WTC11 (cell line): Measurements from ENCODE around the gene UBE2R2.

Experiments
- ATF2 ChIP-seq: sonication (generic); formaldehyde crosslinking; IDR thresholded peaks from 2 replicates; pipeline ENCODE4 v1.8.1; 2022; ENCODE audit warnings: low read depth, missing genetic modification reagents, borderline replicate concordance
- E2F4 ChIP-seq: sonication (generic); formaldehyde crosslinking; IDR thresholded peaks from 2 replicates; pipeline ENCODE4 v1.8.1; 2022; ENCODE audit warnings: low read depth, mild to moderate bottlenecking, moderate library complexity, missing genetic modification reagents, borderline replicate concordance
- FOXJ3 ChIP-seq: sonication (generic); formaldehyde crosslinking; IDR thresholded peaks from 2 replicates; pipeline ENCODE4 v1.9.0; 2021; ENCODE audit warnings: missing genetic modification reagents, mild to moderate bottlenecking, borderline replicate concordance
- GABPB1 ChIP-seq: sonication (generic); formaldehyde crosslinking; IDR thresholded peaks from 2 replicates; pipeline ENCODE4 v1.8.1; 2023; ENCODE audit warnings: mild to moderate bottlenecking, missing genetic modification reagents
- GTF2I ChIP-seq: fragments of 250-450 bp; sonication (Bioruptor Pico); conservative IDR thresholded peaks from 2 replicates; pipeline ENCODE4 v1.4.0; 2021; ENCODE audit warnings: mild to moderate bottlenecking
- PREB ChIP-seq: sonication (generic); formaldehyde crosslinking; IDR thresholded peaks from 2 replicates; pipeline ENCODE4 v1.8.1; 2022; ENCODE audit warnings: mild to moderate bottlenecking, missing genetic modification reagents, moderate library complexity, borderline replicate concordance
- RORB ChIP-seq: fragments of 250-450 bp; sonication (Bioruptor Pico); IDR thresholded peaks from 2 replicates; pipeline ENCODE4 v1.9.0; 2021; ENCODE audit warnings: mild to moderate bottlenecking
- SP1 ChIP-seq: sonication (generic); formaldehyde crosslinking; conservative IDR thresholded peaks from 2 replicates; pipeline ENCODE4 v1.8.1; 2022; ENCODE audit warnings: missing genetic modification reagents
- TCF7 ChIP-seq: sonication (generic); formaldehyde crosslinking; IDR thresholded peaks from 2 replicates; pipeline ENCODE4 v1.8.0; 2022; ENCODE audit warnings: mild to moderate bottlenecking, low read depth, missing genetic modification reagents, moderate library complexity
- TEAD4 ChIP-seq: sonication (generic); formaldehyde crosslinking; IDR thresholded peaks from 2 replicates; pipeline ENCODE4 v1.8.0; 2022; ENCODE audit warnings: mild to moderate bottlenecking, missing genetic modification reagents
- USF2 ChIP-seq: sonication (generic); formaldehyde crosslinking; IDR thresholded peaks from 2 replicates; pipeline ENCODE4 v1.8.1; 2023; ENCODE audit warnings: mild to moderate bottlenecking, missing genetic modification reagents, moderate library complexity
- TF ChIP-seq, protein P1 (sequence below): fragments of 200-600 bp; IDR thresholded peaks from 2 replicates; pipeline ENCODE4 v1.8.0; 2022; ENCODE audit warnings: antibody characterized with exemption
- TF ChIP-seq, protein P2 (sequence below): fragments of 250-450 bp; sonication (Bioruptor Pico); IDR thresholded peaks from 2 replicates; pipeline ENCODE4 v1.9.0; 2021; ENCODE audit warnings: mild to moderate bottlenecking
- TF ChIP-seq, protein P3 (sequence below): sonication (generic); formaldehyde crosslinking; IDR thresholded peaks from 2 replicates; pipeline ENCODE4 v1.8.0; 2022; ENCODE audit warnings: mild to moderate bottlenecking, missing genetic modification reagents

DNA sequence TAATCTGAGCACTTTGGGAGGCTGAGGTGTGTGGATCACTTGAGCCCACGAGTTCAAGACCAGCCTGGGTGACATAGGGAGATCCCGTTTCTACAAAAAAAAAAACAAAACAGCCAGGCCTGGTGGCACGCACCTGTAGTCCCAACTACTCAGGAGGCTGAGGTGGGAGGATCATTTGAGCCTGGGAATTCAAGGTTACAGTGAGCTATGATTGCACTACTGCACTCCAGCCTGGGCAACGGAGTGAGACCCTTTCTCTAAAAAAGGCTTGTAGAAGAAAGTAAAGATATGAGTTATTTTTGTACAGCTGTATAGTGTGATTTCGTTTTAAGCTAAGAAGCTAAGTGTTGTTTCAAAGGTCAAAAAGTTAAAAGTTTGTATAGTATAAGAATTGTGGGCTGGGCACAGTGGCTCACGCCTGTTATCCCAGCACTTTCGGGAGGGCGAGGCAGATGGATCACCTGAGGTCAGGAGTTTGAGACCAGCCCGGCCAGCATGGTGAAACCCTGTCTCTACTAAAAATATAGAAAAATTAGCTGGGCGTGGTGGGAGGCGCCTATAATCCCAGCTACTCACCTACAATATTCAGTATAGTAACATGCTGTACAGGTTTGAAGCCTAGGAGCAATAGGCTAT is 18.8 kb downstream of the UBE2R2 start:
- TF ChIP-seq PREB (CRISPR knock-in tag) (no peak), FOXJ3 (CRISPR knock-in tag) (no peak), SP1 (no peak), GABPB1 (CRISPR knock-in tag) (no peak), ATF2 (CRISPR knock-in tag) (no peak), E2F4 (no peak), TCF7 (no peak), GTF2I (CRISPR knock-in tag) (no peak), RORB (CRISPR knock-in tag) (no peak), TEAD4 (CRISPR knock-in tag) (no peak), USF2 (CRISPR knock-in tag) (no peak)
- TF ChIP-seq, protein P1, sequence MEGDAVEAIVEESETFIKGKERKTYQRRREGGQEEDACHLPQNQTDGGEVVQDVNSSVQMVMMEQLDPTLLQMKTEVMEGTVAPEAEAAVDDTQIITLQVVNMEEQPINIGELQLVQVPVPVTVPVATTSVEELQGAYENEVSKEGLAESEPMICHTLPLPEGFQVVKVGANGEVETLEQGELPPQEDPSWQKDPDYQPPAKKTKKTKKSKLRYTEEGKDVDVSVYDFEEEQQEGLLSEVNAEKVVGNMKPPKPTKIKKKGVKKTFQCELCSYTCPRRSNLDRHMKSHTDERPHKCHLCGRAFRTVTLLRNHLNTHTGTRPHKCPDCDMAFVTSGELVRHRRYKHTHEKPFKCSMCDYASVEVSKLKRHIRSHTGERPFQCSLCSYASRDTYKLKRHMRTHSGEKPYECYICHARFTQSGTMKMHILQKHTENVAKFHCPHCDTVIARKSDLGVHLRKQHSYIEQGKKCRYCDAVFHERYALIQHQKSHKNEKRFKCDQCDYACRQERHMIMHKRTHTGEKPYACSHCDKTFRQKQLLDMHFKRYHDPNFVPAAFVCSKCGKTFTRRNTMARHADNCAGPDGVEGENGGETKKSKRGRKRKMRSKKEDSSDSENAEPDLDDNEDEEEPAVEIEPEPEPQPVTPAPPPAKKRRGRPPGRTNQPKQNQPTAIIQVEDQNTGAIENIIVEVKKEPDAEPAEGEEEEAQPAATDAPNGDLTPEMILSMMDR, result no peak
- TF ChIP-seq, protein P2, sequence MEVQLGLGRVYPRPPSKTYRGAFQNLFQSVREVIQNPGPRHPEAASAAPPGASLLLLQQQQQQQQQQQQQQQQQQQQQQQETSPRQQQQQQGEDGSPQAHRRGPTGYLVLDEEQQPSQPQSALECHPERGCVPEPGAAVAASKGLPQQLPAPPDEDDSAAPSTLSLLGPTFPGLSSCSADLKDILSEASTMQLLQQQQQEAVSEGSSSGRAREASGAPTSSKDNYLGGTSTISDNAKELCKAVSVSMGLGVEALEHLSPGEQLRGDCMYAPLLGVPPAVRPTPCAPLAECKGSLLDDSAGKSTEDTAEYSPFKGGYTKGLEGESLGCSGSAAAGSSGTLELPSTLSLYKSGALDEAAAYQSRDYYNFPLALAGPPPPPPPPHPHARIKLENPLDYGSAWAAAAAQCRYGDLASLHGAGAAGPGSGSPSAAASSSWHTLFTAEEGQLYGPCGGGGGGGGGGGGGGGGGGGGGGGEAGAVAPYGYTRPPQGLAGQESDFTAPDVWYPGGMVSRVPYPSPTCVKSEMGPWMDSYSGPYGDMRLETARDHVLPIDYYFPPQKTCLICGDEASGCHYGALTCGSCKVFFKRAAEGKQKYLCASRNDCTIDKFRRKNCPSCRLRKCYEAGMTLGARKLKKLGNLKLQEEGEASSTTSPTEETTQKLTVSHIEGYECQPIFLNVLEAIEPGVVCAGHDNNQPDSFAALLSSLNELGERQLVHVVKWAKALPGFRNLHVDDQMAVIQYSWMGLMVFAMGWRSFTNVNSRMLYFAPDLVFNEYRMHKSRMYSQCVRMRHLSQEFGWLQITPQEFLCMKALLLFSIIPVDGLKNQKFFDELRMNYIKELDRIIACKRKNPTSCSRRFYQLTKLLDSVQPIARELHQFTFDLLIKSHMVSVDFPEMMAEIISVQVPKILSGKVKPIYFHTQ (CRISPR knock-in tag), result no peak
- TF ChIP-seq, protein P3, sequence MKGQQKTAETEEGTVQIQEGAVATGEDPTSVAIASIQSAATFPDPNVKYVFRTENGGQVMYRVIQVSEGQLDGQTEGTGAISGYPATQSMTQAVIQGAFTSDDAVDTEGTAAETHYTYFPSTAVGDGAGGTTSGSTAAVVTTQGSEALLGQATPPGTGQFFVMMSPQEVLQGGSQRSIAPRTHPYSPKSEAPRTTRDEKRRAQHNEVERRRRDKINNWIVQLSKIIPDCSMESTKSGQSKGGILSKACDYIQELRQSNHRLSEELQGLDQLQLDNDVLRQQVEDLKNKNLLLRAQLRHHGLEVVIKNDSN, result no peak
